Choroid plexus epithelial cell (primary cell): Measurements from ENCODE around the gene BOLA3.
A peak's percentile ranks its signal among the peaks of the same experiment; 100 is the strongest.
"Not testable (repeated sequence)": the region's sequence is repeated elsewhere in the genome, so short reads cannot be mapped to it uniquely, and the experiment has no call there.

Experiments
- DNase-seq: peaks from one replicate; pipeline ENCODE4 v3.0.0-alpha.2; 2010; ENCODE audit warnings: low read depth
- H3K4me3 ChIP-seq: 2 replicates; pipeline ENCODE4 v1.5.1; 2011; ENCODE audit warnings: low read depth, mild to moderate bottlenecking, control low read depth, low read length, moderate library complexity
- CTCF ChIP-seq: conservative IDR thresholded peaks from 2 replicates; pipeline ENCODE4 v1.5.1; 2011; ENCODE audit warnings: low read depth, mild to moderate bottlenecking, control low read depth, inconsistent platforms, low read length, moderate library complexity

The BOLA3 gene, protein sequence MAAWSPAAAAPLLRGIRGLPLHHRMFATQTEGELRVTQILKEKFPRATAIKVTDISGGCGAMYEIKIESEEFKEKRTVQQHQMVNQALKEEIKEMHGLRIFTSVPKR

GRCh38 chr2:74147727-74148456 lies at the start of gene BOLA3:
Gene BOLA3, minus strand, starts transcription at chr2:74147912. Its CDS starts 38 bp downstream, at chr2:74147874.
- peak; percentile 39 for TF ChIP-seq CTCF
- DNase-seq: peak; percentile 60

GRCh38 chr2:74197049-74197448 lies 49.3 kb upstream of the BOLA3 start:
- H3K4me3 ChIP-seq: no peak overlapping the region
- DNase-seq: no peak
- TF ChIP-seq CTCF: no peak

More at GRCh38 chr2:74147727-74148456, at the start of gene BOLA3:
- peak within 1 kb of the TSS; percentile 81 for H3K4me3 ChIP-seq

DNA sequence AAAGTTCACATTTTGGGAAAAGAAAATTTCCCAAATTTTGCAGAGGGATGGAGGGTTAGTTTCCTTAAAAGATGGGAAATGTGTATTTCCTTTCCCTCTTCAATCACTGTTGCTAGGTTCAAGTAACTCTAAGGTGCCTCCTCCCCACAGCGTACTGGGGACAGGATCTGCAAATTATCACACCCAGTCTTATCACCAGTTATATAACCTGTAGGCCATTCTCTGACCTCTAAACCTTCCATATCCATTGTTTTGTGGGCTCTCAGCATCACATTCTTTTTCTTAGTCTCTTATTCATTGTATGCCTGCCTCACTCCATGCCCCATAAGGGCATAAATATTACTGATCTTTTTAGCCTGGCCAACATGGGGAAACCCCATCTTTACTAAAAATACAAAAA lies 47.1 kb upstream of the BOLA3 start:
- no peak for TF ChIP-seq CTCF
- H3K4me3 ChIP-seq: no peak overlapping the region
- DNase-seq: no peak

GRCh38 chr2:74191596-74192380 lies 44.1 kb upstream of the BOLA3 start:
- no peak for DNase-seq
- no peak overlapping the region for H3K4me3 ChIP-seq
- no peak for TF ChIP-seq CTCF

DNA sequence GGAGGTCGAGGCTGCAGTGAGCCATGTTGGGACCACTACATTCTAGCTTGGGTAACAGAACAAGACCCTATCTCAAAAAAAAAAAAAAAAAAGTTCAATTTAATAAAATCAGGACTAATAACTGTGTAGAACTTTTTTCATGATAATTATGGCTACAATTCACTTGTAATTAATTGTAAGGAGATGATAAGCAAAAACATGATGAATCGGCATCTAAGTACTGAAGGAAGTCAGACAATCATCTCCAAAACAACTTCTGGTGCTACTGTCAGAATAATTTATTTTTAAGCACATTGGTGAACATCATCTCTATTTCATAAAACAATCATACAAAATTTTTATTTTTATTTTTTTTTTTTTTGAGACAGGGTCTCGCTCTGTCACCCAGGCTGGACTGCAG lies 41.0 kb upstream of the BOLA3 start:
- TF ChIP-seq CTCF: no peak
- no peak overlapping the region for H3K4me3 ChIP-seq
- DNase-seq: no peak

- peak; percentile 58 for DNase-seq
- no peak overlapping the region for H3K4me3 ChIP-seq
- TF ChIP-seq CTCF: no peak
Measured at GRCh38 chr2:74188018-74188601, 40.4 kb upstream of the BOLA3 start.

- not testable (repeated sequence) for H3K4me3 ChIP-seq
Measured at GRCh38 chr2:74186706-74187105, 39.0 kb upstream of the BOLA3 start.

More at GRCh38 chr2:74186706-74187105, 39.0 kb upstream of the BOLA3 start:
- DNase-seq: not testable (repeated sequence)
